CD8-positive, alpha-beta memory T cell (primary cell): ENCODE measurements around the gene ANP32B. TPM values are rescaled to one million over a fixed set of nuclear protein-coding genes. Genes with fewer than 3 reads are reported as not detected.

Source experiments
- CTCF ChIA-PET: fragments of 350-600 bp; sonication (Branson Sonifier 250); formaldehyde crosslinking; loops from one replicate; lab custom pipeline; 2021; ENCODE audit warnings: antibody characterized with exemption; lab: Charles Lee
- POLR2A ChIA-PET: fragments of 350-600 bp; sonication (Branson Sonifier 250); formaldehyde crosslinking; loops from one replicate; lab custom pipeline; 2021; ENCODE audit warnings: antibody characterized with exemption; lab: Charles Lee
- DNase-seq, 5 donors: peaks; one replicate each; pipeline versions ENCODE4 v3.0.0 to v3.0.0-alpha.2; 2020 to 2022; ENCODE audit warnings: mixed read lengths in 1 of 5
- H3K27ac ChIP-seq: one replicate; pipeline ENCODE4 v1.7.0; 2013; ENCODE audit warnings: low read depth, mild to moderate bottlenecking, low read length, moderate library complexity
- H3K27me3 ChIP-seq: 2 replicates; pipeline ENCODE4 v1.7.0; 2013; ENCODE audit warnings: low read length, mild to moderate bottlenecking; ENCODE audit not compliant: insufficient read depth, poor library complexity, severe bottlenecking
- H3K36me3 ChIP-seq: 2 replicates; pipeline ENCODE4 v1.7.0; 2013; ENCODE audit warnings: mild to moderate bottlenecking, low read length, moderate library complexity; ENCODE audit not compliant: insufficient read depth
- H3K4me1 ChIP-seq: 2 replicates; pipeline ENCODE4 v1.7.0; 2013; ENCODE audit warnings: mild to moderate bottlenecking, low read length, moderate library complexity; ENCODE audit not compliant: insufficient read depth
- H3K4me3 ChIP-seq: 2 replicates; pipeline ENCODE4 v1.7.0; 2013; ENCODE audit warnings: mild to moderate bottlenecking, low read length
- H3K9me3 ChIP-seq: 2 replicates; pipeline ENCODE4 v1.7.0; 2013; ENCODE audit warnings: mild to moderate bottlenecking, low read length
- H3K27ac Mint-ChIP-seq, 8 donors: one replicate each; pipeline ENCODE4 v1.8.0; 2020 to 2021; ENCODE audit warnings: mixed read lengths in 8 of 8, mild to moderate bottlenecking in 6 of 8, inconsistent platforms in 3 of 8, moderate library complexity in 3 of 8
- H3K27me3 Mint-ChIP-seq, 2 donors: one replicate each; pipeline ENCODE4 v1.8.0; 2020 to 2021; ENCODE audit warnings: mixed read lengths in 2 of 2, mild to moderate bottlenecking in 1 of 2, moderate library complexity in 1 of 2
- H3K36me3 Mint-ChIP-seq, 3 donors: one replicate each; pipeline ENCODE4 v1.8.0; 2020 to 2021; ENCODE audit warnings: mixed read lengths in 3 of 3, inconsistent platforms in 1 of 3, mild to moderate bottlenecking in 1 of 3
- H3K4me1 Mint-ChIP-seq, 3 donors: one replicate each; pipeline ENCODE4 v1.8.0; 2020 to 2021; ENCODE audit warnings: mixed read lengths in 3 of 3, inconsistent platforms in 1 of 3, mild to moderate bottlenecking in 1 of 3
- H3K4me3 Mint-ChIP-seq, 7 donors: one replicate each; pipeline ENCODE4 v1.8.0; 2020 to 2021; ENCODE audit warnings: mixed read lengths in 7 of 7, mild to moderate bottlenecking in 6 of 7, moderate library complexity in 4 of 7, inconsistent platforms in 2 of 7
- H3K9me3 Mint-ChIP-seq, 5 donors: one replicate each; pipeline ENCODE4 v1.8.0; 2020 to 2022; ENCODE audit warnings: mixed read lengths in 5 of 5, mild to moderate bottlenecking in 3 of 5, moderate library complexity in 2 of 5, inconsistent platforms in 1 of 5
- polyA plus RNA-seq: library from polyadenylated mRNA; unstranded; fragments of 300-500 nt; fragmentation: Illumina TruSeq; gene quantifications from one replicate; pipeline ENCODE4 v1.2.3, GENCODE V29; 2021
- total RNA-seq, 2 experiments: library from RNA; stranded (reverse); gene quantifications; one replicate each; pipeline ENCODE4 v1.2.3, GENCODE V29; 2021

Gene ANP32B
- total and polyA plus RNA-seq, 3 experiments from 2014 or later = 91.0 to 341 (median 331) TPM

- H3K4me1 Mint-ChIP-seq = peaks cover 22 to 40% (median 35%) of the 10 kb centered on the region in 3 donors
- H3K27ac ChIP-seq = no peak overlapping the region
- H3K4me3 Mint-ChIP-seq = peak overlapping the region in 1 of 7 donors; percentile 26
Observed at GRCh38 chr9:98047002-98047401, 63.9 kb downstream of the ANP32B start.

DNA sequence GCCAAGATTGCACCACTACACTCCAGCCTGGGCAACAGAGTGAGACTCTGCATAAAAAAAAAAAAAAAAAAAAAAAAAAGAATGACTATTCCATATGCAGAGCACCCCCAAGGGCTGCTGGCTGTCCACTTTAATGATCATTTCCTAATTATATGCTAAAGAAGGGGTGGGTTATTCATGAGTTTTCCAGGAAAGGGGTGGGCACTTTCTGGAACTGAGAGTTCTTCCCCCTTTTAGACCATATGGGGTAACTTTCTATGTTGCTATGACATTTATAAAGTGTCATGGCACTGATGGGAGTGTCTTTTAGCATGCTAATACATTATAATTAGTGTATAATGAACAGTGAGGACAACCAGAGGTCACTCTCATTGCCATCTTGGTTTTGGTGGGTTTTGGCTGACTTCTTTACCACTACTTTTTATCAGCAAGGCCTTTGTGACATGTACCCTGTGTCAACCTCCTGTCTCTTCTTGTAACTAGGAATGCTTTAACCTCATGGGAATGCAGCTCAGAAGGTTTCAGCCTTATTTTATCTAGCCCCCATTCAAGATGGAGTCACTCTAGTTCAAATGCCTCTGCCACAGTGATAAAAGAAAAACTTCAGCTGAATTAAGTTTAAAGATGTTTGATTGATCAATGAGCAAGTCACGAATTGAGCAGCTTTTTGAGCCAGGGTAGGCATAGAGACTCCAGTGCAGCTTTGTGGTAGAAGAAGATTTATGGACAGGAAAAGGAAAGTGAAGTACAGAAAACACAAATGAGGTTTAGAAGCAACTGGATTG lies 66.3 kb downstream of the ANP32B start:
- H3K27ac ChIP-seq = no peak overlapping the region
- no peaks in the 10 kb centered on the region for H3K36me3 ChIP-seq
- no peaks in the 10 kb centered on the region for H3K27me3 Mint-ChIP-seq
- H3K4me1 Mint-ChIP-seq = peaks cover 22 to 40% (median 35%) of the 10 kb centered on the region in 3 donors
- no peak for DNase-seq
- ChIA-PET POLR2A (no interaction called here), CTCF (interaction anchor here (1.1 kb wide), 1 partner anchor 14 kb away, joined by 4 read pairs; no protein-coding TSS in a partner anchor)
- H3K9me3 ChIP-seq = no peaks in the 10 kb centered on the region
- H3K9me3 Mint-ChIP-seq = no peaks in the 10 kb centered on the region
- no peak overlapping the region for H3K4me3 ChIP-seq
- H3K27me3 ChIP-seq = no peaks in the 10 kb centered on the region
- H3K36me3 Mint-ChIP-seq = no peaks in the 10 kb centered on the region
- H3K27ac Mint-ChIP-seq = peak overlapping the region in 3 of 8 donors; percentile 1 to 65 (median 59)
- peaks cover 16% of the 10 kb centered on the region for H3K4me1 ChIP-seq
- no peak overlapping the region for H3K4me3 Mint-ChIP-seq

More at GRCh38 chr9:98047002-98047401, 63.9 kb downstream of the ANP32B start:
- Histone ChIP-seq H3K36me3 (no peaks in the 10 kb centered on the region), H3K9me3 (no peaks in the 10 kb centered on the region), H3K4me1 (peaks cover 16% of the 10 kb centered on the region), H3K27me3 (no peaks in the 10 kb centered on the region), H3K4me3 (no peak overlapping the region)
- no peaks in the 10 kb centered on the region for H3K9me3 Mint-ChIP-seq
- POLR2A ChIA-PET = no interaction called here
- H3K36me3 Mint-ChIP-seq = no peaks in the 10 kb centered on the region
- no peak for DNase-seq
- no peaks in the 10 kb centered on the region for H3K27me3 Mint-ChIP-seq
- CTCF ChIA-PET = interaction anchor here (0.6 to 5.8 kb wide), 3 partner anchors 11 to 21 kb away, joined by 3 to 35 read pairs (median 3); no protein-coding TSS in a partner anchor
- no peak overlapping the region for H3K27ac Mint-ChIP-seq

DNA sequence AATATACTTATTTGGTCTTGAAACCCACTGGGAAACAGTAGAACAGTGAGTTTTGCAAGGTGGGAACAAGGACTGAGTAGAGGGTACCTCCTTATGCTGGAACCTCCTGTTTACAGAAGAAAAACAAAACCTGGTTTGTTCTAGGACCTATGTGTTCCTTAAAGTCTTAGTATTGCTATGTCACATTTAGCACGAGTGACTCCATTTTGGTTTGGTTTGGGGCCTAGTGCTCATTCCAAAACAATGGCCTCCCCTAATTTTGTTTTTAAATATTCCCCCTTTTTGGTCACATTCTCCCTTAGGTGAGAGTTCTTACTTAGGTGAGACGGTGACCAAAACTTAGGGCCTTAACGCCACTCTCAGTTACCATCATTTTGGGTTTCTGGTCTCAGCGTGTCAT lies 67.2 kb downstream of the ANP32B start:
- no peak for DNase-seq
- Mint-ChIP-seq H3K4me1 (peaks cover 17 to 35% (median 32%) of the 10 kb centered on the region in 3 donors), H3K36me3 (no peaks in the 10 kb centered on the region), H3K27ac (no peak overlapping the region), H3K4me3 (no peak overlapping the region), H3K9me3 (no peaks in the 10 kb centered on the region), H3K27me3 (no peaks in the 10 kb centered on the region)
- Histone ChIP-seq H3K27ac (no peak overlapping the region), H3K4me1 (peaks cover 8% of the 10 kb centered on the region), H3K4me3 (no peak overlapping the region), H3K9me3 (no peaks in the 10 kb centered on the region), H3K27me3 (no peaks in the 10 kb centered on the region), H3K36me3 (no peaks in the 10 kb centered on the region)
- ChIA-PET POLR2A (no interaction called here), CTCF (no interaction called here)

GRCh38 chr9:98054376-98054951 lies 71.3 kb downstream of the ANP32B start:
- POLR2A ChIA-PET = interaction anchor here (0.6 kb wide), 1 partner anchor 43 kb away, joined by 3 read pairs; no protein-coding TSS in a partner anchor
- Mint-ChIP-seq H3K27ac (peak overlapping the region in 2 of 8 donors; percentile 48 to 76), H3K4me3 (peak overlapping the region in 2 of 7 donors; percentile 67 to 72), H3K9me3 (no peaks in the 10 kb centered on the region), H3K36me3 (peaks cover 0 to 6% (median 0%) of the 10 kb centered on the region in 3 donors), H3K4me1 (peaks cover 17 to 33% (median 29%) of the 10 kb centered on the region in 3 donors), H3K27me3 (no peaks in the 10 kb centered on the region)
- H3K27ac ChIP-seq = no peak overlapping the region
- H3K4me1 ChIP-seq = peaks cover 16% of the 10 kb centered on the region
- no peak for DNase-seq
- no peak overlapping the region for H3K4me3 ChIP-seq
- H3K9me3 ChIP-seq = no peaks in the 10 kb centered on the region
- H3K27me3 ChIP-seq = no peaks in the 10 kb centered on the region
- no peaks in the 10 kb centered on the region for H3K36me3 ChIP-seq
- CTCF ChIA-PET = interaction anchor here (1.2 kb wide), 1 partner anchor 20 kb away, joined by 4 read pairs; no protein-coding TSS in a partner anchor

GRCh38 chr9:98056269-98057137 lies 73.4 kb downstream of the ANP32B start, which contains the start of gene NANS:
Gene NANS, plus strand, starts transcription at chr9:98056732. Its CDS starts 77 bp downstream, at chr9:98056809.
- H3K9me3 Mint-ChIP-seq = no peaks in the 10 kb centered on the region
- Histone ChIP-seq H3K27me3 (no peaks in the 10 kb centered on the region), H3K4me3 (peak within 1 kb of the TSS; percentile 76), H3K27ac (peak within 1 kb of the TSS; percentile 72), H3K4me1 (peaks cover 16% of the 10 kb centered on the region), H3K9me3 (no peaks in the 10 kb centered on the region), H3K36me3 (no peaks in the 10 kb centered on the region)
- CTCF ChIA-PET = interaction anchor here (0.8 to 4.6 kb wide), 6 partner anchors 11 to 200 kb away, joined by 4 to 24 read pairs (median 10); partner anchors contain the start of gene TRMO
- POLR2A ChIA-PET = interaction anchor here (0.6 to 1.5 kb wide), 6 partner anchors 64 to 423 kb away, joined by 3 to 11 read pairs (median 4); partner anchors contain the start of genes ANP32B, TBC1D2, TRMO and TSTD2
- no peaks in the 10 kb centered on the region for H3K27me3 Mint-ChIP-seq
- DNase-seq = peak; percentile 87 to 94 (median 88)
- H3K4me3 Mint-ChIP-seq = peak within 1 kb of the TSS; percentile 94 to 99 (median 96)
- H3K4me1 Mint-ChIP-seq = peaks cover 18 to 32% (median 30%) of the 10 kb centered on the region in 3 donors
- peak within 1 kb of the TSS; percentile 91 to 99 (median 96) for H3K27ac Mint-ChIP-seq
- H3K36me3 Mint-ChIP-seq = peaks cover 0 to 14% (median 2%) of the 10 kb centered on the region in 3 donors

DNA sequence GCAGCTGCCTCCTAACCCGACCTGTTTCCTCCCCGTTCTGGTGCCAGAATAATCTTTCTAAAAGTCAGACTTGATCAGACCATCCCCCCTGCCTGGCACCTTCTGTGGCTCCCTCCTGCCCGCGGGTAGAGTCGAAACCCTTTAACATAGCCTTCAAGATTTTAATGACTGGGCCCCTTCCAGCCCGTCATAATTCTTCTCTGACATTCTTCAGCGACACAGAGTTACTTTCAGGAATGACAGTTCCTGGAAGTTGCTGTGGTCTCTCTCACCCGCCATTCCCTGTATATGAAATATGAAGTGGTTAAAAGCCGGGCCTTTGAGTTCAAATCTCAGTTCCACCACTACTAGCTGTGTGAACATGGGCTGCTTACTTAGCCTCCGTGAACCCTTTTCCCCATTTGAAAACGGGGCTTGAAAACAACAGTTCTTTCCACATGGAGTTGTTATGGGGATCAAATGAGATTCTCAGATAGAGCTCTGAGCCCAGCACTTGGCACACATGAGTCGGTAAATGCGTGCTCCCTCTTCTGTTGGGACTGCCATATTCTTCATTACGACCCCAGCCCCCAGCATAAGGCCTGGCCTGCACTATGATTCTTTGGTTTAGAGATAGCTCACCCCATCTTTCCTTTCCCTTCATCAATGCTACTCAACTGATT lies 74.1 kb downstream of the ANP32B start:
- H3K4me3 ChIP-seq = peak overlapping the region; percentile 59
- peak overlapping the region; percentile 72 for H3K27ac ChIP-seq
- peaks cover 20 to 32% (median 30%) of the 10 kb centered on the region in 3 donors for H3K4me1 Mint-ChIP-seq
- no peaks in the 10 kb centered on the region for H3K9me3 ChIP-seq
- H3K27ac Mint-ChIP-seq = peak overlapping the region; percentile 91 to 99 (median 96)
- no peaks in the 10 kb centered on the region for H3K27me3 ChIP-seq
- peaks cover 0 to 17% (median 2%) of the 10 kb centered on the region in 3 donors for H3K36me3 Mint-ChIP-seq
- H3K27me3 Mint-ChIP-seq = no peaks in the 10 kb centered on the region
- CTCF ChIA-PET = interaction anchor here (1.0 to 4.6 kb wide), 5 partner anchors 12 to 199 kb away, joined by 5 to 24 read pairs (median 9); partner anchors contain the start of gene ANP32B
- no peaks in the 10 kb centered on the region for H3K36me3 ChIP-seq
- DNase-seq = no peak
- peak overlapping the region; percentile 94 to 99 (median 96) for H3K4me3 Mint-ChIP-seq
- POLR2A ChIA-PET = interaction anchor here (0.7 to 1.9 kb wide), 5 partner anchors 64 to 424 kb away, joined by 3 to 11 read pairs (median 3); partner anchors contain the start of genes TBC1D2, TRMO and TSTD2
- no peaks in the 10 kb centered on the region for H3K9me3 Mint-ChIP-seq
- H3K4me1 ChIP-seq = peaks cover 16% of the 10 kb centered on the region

GRCh38 chr9:98062161-98062560 lies 79.0 kb downstream of the ANP32B start:
- peaks cover 15% of the 10 kb centered on the region for H3K4me1 ChIP-seq
- H3K4me3 Mint-ChIP-seq = peak overlapping the region in 1 of 7 donors; percentile 20
- no peaks in the 10 kb centered on the region for H3K9me3 ChIP-seq
- no peak for DNase-seq
- H3K27me3 Mint-ChIP-seq = no peaks in the 10 kb centered on the region
- H3K4me3 ChIP-seq = no peak overlapping the region
- ChIA-PET CTCF (interaction anchor here (1.8 kb wide), 1 partner anchor 10 kb away, joined by 5 read pairs; no protein-coding TSS in a partner anchor), POLR2A (no interaction called here)
- no peaks in the 10 kb centered on the region for H3K9me3 Mint-ChIP-seq
- peak overlapping the region in 2 of 8 donors; percentile 66 to 70 for H3K27ac Mint-ChIP-seq
- H3K27ac ChIP-seq = no peak overlapping the region
- H3K4me1 Mint-ChIP-seq = peaks cover 19 to 27% (median 20%) of the 10 kb centered on the region in 3 donors
- H3K36me3 ChIP-seq = peaks cover 7% of the 10 kb centered on the region
- no peaks in the 10 kb centered on the region for H3K27me3 ChIP-seq
- H3K36me3 Mint-ChIP-seq = peaks cover 7 to 51% (median 8%) of the 10 kb centered on the region in 3 donors
